ENCODE results near the gene ZNF784. TPM values are rescaled to one million over a fixed set of nuclear protein-coding genes. Genes with fewer than 3 reads are reported as not detected.

The ZNF784 gene
- total RNA-seq, 2 donors from 2014 or later, result 2.6 to 4.5 TPM

GRCh38 chr19:55652311-55653128, 28.2 kb upstream of the ZNF784 start:
- peaks cover 27 to 30% of the 10 kb centered on the region in 2 donors for H3K4me1 Mint-ChIP-seq (ENCODE audit: low read depth in 2 of 2)
- H3K27me3 Mint-ChIP-seq, result peaks cover 0 to 3% of the 10 kb centered on the region in 2 donors
- H3K9me3 Mint-ChIP-seq, result no peaks in the 10 kb centered on the region
- no peak overlapping the region for H3K4me3 Mint-ChIP-seq
- DNase-seq (ENCODE audit: low spot score) (no peak), ATAC-seq (no peak)
- H3K27ac Mint-ChIP-seq, result no peak overlapping the region
- peaks cover 14% of the 10 kb centered on the region for H3K36me3 Mint-ChIP-seq

- Mint-ChIP-seq H3K9me3 (no peaks in the 10 kb centered on the region), H3K4me1 (ENCODE audit: low read depth in 2 of 2) (peaks cover 23 to 27% of the 10 kb centered on the region in 2 donors), H3K36me3 (peaks cover 9% of the 10 kb centered on the region), H3K27me3 (peaks cover 0 to 3% of the 10 kb centered on the region in 2 donors), H3K27ac (no peak overlapping the region), H3K4me3 (no peak overlapping the region)
- ATAC-seq (no peak), DNase-seq (ENCODE audit: low spot score) (no peak)
Observed at GRCh38 chr19:55651236-55651635, 26.9 kb upstream of the ZNF784 start.

- H3K36me3 Mint-ChIP-seq, result peaks cover 4% of the 10 kb centered on the region
- H3K9me3 Mint-ChIP-seq, result no peaks in the 10 kb centered on the region
- DNase-seq (ENCODE audit: low spot score) (no peak), ATAC-seq (no peak)
- H3K27me3 Mint-ChIP-seq, result peaks cover 0 to 3% of the 10 kb centered on the region in 2 donors
- peaks cover 17 to 22% of the 10 kb centered on the region in 2 donors for H3K4me1 Mint-ChIP-seq (ENCODE audit: low read depth in 2 of 2)
- H3K27ac Mint-ChIP-seq, result no peak overlapping the region
- peak overlapping the region; percentile 30 for H3K4me3 Mint-ChIP-seq
Observed at GRCh38 chr19:55650602-55651230, 26.4 kb upstream of the ZNF784 start.

- ATAC-seq, result no peak
- no peak for DNase-seq (ENCODE audit: low spot score)
- Mint-ChIP-seq H3K36me3 (no peaks in the 10 kb centered on the region), H3K9me3 (no peaks in the 10 kb centered on the region), H3K27ac (peak overlapping the region in 1 of 2 donors; percentile 58), H3K4me3 (peak overlapping the region; percentile 30), H3K27me3 (peaks cover 0 to 3% of the 10 kb centered on the region in 2 donors), H3K4me1 (ENCODE audit: low read depth in 2 of 2) (peaks cover 15 to 24% of the 10 kb centered on the region in 2 donors)
Observed at GRCh38 chr19:55650126-55650557, 25.8 kb upstream of the ZNF784 start.

GRCh38 chr19:55649268-55650125, 25.1 kb upstream of the ZNF784 start:
- DNase-seq (ENCODE audit: low spot score) (no peak), ATAC-seq (no peak)
- no peaks in the 10 kb centered on the region for H3K9me3 Mint-ChIP-seq
- no peaks in the 10 kb centered on the region for H3K36me3 Mint-ChIP-seq
- peaks cover 0 to 3% of the 10 kb centered on the region in 2 donors for H3K27me3 Mint-ChIP-seq
- H3K27ac Mint-ChIP-seq, result peak overlapping the region in 1 of 2 donors; percentile 59
- peak overlapping the region; percentile 54 for H3K4me3 Mint-ChIP-seq
- H3K4me1 Mint-ChIP-seq (ENCODE audit: low read depth in 2 of 2), result peaks cover 15 to 24% of the 10 kb centered on the region in 2 donors

- Mint-ChIP-seq H3K4me3 (peak overlapping the region; percentile 62), H3K4me1 (ENCODE audit: low read depth in 2 of 2) (peaks cover 9 to 26% of the 10 kb centered on the region in 2 donors), H3K9me3 (no peaks in the 10 kb centered on the region)
Observed at GRCh38 chr19:55648585-55649267, 24.4 kb upstream of the ZNF784 start.

GRCh38 chr19:55647732-55648584, 23.6 kb upstream of the ZNF784 start, which contains the start of gene CCDC106:
CCDC106 (plus strand) TSS chr19:55648212; CDS start chr19:55649047, 835 bp downstream.
- no peaks in the 10 kb centered on the region for H3K36me3 Mint-ChIP-seq
- no peaks in the 10 kb centered on the region for H3K9me3 Mint-ChIP-seq
- peaks cover 0 to 3% of the 10 kb centered on the region in 2 donors for H3K27me3 Mint-ChIP-seq
- peak within 1 kb of the TSS; percentile 62 for H3K4me3 Mint-ChIP-seq
- peaks cover 16 to 32% of the 10 kb centered on the region in 2 donors for H3K4me1 Mint-ChIP-seq (ENCODE audit: low read depth in 2 of 2)
- peak within 1 kb of the TSS in 1 of 2 donors; percentile 59 for H3K27ac Mint-ChIP-seq
- ATAC-seq, result peak; percentile 3 to 40
- DNase-seq (ENCODE audit: low spot score), result peak; percentile 63

More at GRCh38 chr19:55648585-55649267, 24.4 kb upstream of the ZNF784 start:
- no peak for DNase-seq (ENCODE audit: low spot score)
- Mint-ChIP-seq H3K36me3 (no peaks in the 10 kb centered on the region), H3K27me3 (peaks cover 0 to 3% of the 10 kb centered on the region in 2 donors), H3K27ac (peak overlapping the region in 1 of 2 donors; percentile 59)
- ATAC-seq, result no peak

- ATAC-seq, result no peak
- Mint-ChIP-seq H3K36me3 (no peaks in the 10 kb centered on the region), H3K9me3 (no peaks in the 10 kb centered on the region), H3K4me1 (ENCODE audit: low read depth in 2 of 2) (peaks cover 20 to 33% of the 10 kb centered on the region in 2 donors), H3K27me3 (peaks cover 0 to 3% of the 10 kb centered on the region in 2 donors), H3K4me3 (peak overlapping the region; percentile 62), H3K27ac (peak overlapping the region in 1 of 2 donors; percentile 43)
- no peak for DNase-seq (ENCODE audit: low spot score)
Observed at GRCh38 chr19:55646889-55647731, 22.7 kb upstream of the ZNF784 start.

GRCh38 chr19:55645512-55645881, 21.1 kb upstream of the ZNF784 start:
- DNase-seq (ENCODE audit: low spot score) (no peak), ATAC-seq (no peak)
- Mint-ChIP-seq H3K36me3 (no peaks in the 10 kb centered on the region), H3K9me3 (no peaks in the 10 kb centered on the region), H3K4me3 (peak overlapping the region; percentile 36), H3K27ac (no peak overlapping the region), H3K4me1 (ENCODE audit: low read depth in 2 of 2) (peaks cover 31 to 43% of the 10 kb centered on the region in 2 donors), H3K27me3 (peaks cover 0 to 3% of the 10 kb centered on the region in 2 donors)

GRCh38 chr19:55644842-55645511, 20.6 kb upstream of the ZNF784 start:
- no peak for ATAC-seq
- peaks cover 0 to 3% of the 10 kb centered on the region in 2 donors for H3K27me3 Mint-ChIP-seq
- peak; percentile 51 for DNase-seq (ENCODE audit: low spot score)
- peaks cover 36 to 48% of the 10 kb centered on the region in 2 donors for H3K4me1 Mint-ChIP-seq (ENCODE audit: low read depth in 2 of 2)
- peak overlapping the region; percentile 89 for H3K4me3 Mint-ChIP-seq
- H3K36me3 Mint-ChIP-seq, result no peaks in the 10 kb centered on the region
- H3K9me3 Mint-ChIP-seq, result no peaks in the 10 kb centered on the region
- H3K27ac Mint-ChIP-seq, result no peak overlapping the region

GRCh38 chr19:55644191-55644833, 19.9 kb upstream of the ZNF784 start:
- Mint-ChIP-seq H3K4me1 (ENCODE audit: low read depth in 2 of 2) (peaks cover 39 to 45% of the 10 kb centered on the region in 2 donors), H3K9me3 (no peaks in the 10 kb centered on the region), H3K36me3 (no peaks in the 10 kb centered on the region), H3K4me3 (peak overlapping the region; percentile 89), H3K27ac (peak overlapping the region; percentile 78 to 97), H3K27me3 (no peaks in the 10 kb centered on the region)
- ATAC-seq, result no peak
- DNase-seq (ENCODE audit: low spot score), result no peak

Measured in natural killer cell treated with Interleukin-12 subunit alpha and Interleukin-12 subunit beta and Interleukin-15 and Interleukin-18, amount 100 ng/mL, for 72 hours (primary cell).